CD4-positive, alpha-beta T cell treated with Interleukin-4 for 1 hour (primary cell): Measurements from ENCODE around the gene SAXO1.
A peak's percentile ranks its signal among the peaks of the same experiment; 100 is the strongest.
"Not testable (repeated sequence)": the region's sequence is repeated elsewhere in the genome, so short reads cannot be mapped to it uniquely, and the experiment has no call there.

ENCODE experiments used
- DNase-seq, 2 donors: peaks; one replicate each; pipeline ENCODE4 v3.0.0-alpha.2; 2020 to 2022

The SAXO1 gene

DNA sequence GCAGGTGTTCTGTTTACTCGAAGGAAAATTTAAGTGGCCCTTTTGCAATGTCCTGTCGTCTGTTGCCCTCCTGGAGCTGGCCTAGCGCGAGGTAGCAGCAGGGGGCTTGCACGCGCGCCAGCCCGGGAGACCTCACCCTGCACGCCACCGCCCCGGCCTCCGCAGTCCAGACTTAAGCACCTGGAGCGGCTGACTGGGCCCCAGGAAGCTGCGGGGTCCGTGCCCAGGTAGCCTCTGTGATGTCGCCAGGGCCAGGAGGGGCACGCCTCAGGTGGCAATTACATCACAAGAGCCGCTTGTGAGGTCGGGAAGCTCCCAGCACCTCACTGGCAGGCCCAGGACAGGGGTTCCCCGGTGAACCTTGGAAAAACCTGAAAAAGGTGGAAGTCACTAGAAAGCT is at the start of gene SAXO1:
SAXO1 (minus strand) TSS at position 195 of the 400 bp plus-strand sequence. CDS start 301 bp downstream, outside the sequence.
- DNase-seq = no peak

- DNase-seq = no peak
These were observed 41.8 kb upstream of the SAXO1 start for GRCh38 chr9:19074836-19075235.

GRCh38 chr9:19074229-19074628 is 41.2 kb upstream of the SAXO1 start:
- no peak for DNase-seq

DNA sequence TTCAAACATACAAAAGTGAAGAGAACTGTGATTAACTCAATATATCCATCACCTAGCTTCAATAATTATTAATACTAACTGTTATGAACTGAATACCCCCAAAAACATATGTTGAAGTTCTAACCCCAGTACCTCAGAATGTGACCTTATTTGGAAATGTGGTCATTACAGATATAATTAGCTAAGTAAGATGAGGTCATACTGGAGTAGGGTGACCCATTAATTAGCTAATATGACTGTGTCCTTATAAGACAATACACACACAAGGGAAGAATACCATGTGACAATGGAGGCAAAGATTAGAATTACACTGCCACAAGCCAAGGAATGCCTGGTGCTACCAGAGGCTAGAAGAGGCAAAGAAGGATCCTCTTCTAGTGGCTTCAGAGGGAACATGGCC is 24.0 kb upstream of the SAXO1 start:
- no peak for DNase-seq

DNA sequence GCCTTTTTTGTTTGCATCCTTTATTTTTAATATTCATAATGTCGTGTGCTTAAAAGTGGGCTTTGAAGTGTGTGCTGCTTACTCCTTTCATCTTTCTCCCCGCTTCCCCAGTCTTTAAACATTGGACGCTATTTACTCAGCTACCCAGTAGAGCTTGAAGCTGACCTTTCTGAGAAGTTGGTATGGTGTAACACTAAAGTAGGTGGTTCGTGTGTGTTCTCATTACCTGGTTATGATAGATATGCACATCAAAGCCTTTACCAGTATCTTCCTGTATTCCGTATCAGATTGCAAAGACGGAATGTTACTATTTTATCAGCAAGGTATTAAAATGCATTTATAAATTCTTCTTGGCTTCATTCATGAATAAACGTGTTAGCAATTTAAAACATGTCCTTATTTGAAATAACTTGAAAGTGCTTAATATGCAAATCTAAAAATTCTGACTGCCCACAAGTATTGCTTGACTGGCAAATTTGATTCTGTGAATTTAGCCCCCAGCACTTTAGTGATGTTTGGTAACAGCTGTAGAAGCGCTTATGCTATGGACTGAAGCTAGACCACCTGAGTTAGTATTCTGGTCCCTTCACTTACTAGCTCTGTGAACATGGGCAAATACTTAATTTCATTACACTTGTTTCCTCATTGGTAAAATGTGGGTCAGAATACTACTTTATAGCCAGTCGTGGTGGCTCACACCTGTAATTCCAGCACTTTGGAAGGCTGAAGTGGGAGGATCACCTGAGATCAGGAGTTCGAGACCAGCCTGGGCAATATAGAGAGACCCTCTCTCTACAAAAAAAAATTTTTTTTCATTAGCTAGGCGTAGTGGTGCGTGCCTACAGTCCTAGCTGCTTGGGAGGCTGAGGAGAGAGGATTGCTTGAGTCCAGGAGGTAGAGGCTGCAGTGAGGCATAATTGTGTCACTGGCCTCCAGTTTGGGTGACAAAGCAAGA is 17.9 kb upstream of the SAXO1 start:
- peak in 1 of 2 donors; percentile 5 for DNase-seq

DNA sequence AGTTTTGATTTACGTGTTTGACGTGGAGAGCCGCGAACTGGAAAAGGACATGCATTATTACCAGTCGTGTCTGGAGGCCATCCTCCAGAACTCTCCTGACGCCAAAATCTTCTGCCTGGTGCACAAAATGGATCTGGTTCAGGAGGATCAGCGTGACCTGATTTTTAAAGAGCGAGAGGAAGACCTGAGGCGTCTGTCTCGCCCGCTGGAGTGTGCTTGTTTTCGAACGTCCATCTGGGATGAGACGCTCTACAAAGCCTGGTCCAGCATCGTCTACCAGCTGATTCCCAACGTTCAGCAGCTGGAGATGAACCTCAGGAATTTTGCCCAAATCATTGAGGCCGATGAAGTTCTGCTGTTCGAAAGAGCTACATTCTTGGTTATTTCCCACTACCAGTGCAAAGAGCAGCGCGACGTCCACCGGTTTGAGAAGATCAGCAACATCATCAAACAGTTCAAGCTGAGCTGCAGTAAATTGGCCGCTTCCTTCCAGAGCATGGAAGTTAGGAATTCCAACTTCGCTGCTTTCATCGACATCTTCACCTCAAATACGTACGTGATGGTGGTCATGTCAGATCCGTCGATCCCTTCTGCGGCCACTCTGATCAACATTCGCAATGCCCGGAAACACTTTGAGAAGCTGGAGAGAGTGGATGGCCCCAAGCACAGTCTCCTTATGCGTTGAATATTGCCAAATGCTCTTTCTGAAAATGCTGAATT is 17.1 kb upstream of the SAXO1 start:
- peak in 1 of 2 donors; percentile 11 for DNase-seq

DNA sequence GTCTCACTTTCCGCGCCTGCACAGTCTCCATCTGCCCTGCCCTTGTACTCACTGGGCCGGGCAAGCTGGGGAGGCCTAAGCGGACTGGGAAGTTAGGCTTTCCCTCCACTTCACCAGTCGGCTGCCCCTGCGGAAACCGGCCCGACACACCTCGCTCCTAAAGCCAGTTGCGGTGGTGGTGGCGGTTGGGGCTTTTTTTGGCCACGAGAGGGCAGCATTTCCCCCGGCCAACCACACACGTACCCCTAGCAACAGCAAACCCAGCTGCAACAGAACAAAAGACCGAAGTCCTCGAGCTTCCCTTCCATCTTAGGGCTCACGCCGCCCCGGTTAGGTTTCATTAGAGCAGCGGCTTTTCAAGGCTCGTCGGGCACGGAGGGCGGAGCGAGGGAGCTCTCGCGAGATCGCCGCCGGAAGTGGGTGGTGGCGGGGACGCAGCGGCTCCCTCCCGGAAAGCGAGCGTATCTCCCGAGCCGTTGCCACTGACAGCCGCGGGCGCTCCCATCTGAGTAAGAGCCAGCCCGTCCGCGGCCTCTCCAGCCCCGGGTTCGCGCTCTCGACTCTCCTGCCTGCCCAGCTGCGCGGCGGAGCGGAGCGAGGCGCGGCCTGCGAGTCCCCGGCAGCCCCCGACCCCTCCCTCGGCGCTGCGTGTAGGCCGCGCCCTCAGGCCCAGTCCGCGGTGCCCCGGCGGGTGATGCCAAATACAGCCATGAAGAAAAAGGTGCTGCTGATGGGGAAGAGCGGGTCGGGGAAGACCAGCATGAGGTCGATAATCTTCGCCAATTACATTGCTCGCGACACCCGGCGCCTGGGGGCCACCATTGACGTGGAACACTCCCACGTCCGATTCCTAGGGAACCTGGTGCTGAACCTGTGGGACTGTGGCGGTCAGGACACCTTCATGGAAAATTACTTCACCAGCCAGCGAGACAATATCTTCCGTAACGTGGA is 16.2 kb upstream of the SAXO1 start, which contains the start of gene RRAGA:
RRAGA (plus strand) TSS at position 462 of the 951 bp plus-strand sequence; CDS start at position 695, 233 bp downstream.
- peak; percentile 95 for DNase-seq

DNA sequence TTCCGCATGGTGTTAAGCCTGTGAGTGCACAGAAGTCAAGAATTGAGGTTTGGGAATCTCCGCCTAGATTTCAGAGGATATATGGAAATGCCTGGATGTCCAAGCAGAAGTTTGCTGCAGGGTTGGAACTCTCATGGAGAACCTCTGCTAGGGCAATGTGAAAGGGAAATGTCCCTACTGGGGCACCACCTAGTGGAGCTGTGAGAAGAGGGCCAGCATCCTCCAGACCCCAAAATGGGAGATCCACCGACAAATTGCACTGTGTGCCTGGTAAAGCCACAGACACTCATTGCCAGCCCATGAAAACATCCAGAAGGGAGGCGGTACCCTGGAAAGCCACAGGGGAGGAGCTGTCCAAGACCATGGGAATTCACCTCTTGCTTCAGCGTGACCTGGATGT is 3.6 kb upstream of the SAXO1 start:
- DNase-seq = no peak

- no peak for DNase-seq
These were observed 603 bp downstream of the SAXO1 start for GRCh38 chr9:19032406-19032805.

DNA sequence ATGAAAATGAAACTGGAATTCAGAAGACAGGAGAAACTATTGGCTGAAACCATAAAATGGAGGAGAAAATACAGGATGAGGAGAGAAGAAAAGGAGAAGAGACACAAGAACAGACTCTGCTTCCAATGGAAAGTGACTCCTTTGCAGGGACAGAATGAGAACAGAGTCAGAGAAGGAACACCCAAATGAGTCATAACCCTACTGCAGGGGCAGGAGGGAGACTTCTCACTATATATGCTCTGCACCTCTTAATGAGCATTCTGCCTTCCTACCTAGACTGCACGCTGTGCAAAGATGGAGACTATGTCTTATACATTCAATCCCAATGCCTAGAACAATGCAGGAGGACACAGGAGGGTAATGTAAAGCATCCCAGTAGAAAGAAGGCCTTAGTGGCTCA is 2.1 kb downstream of the SAXO1 start:
- DNase-seq = no peak

DNA sequence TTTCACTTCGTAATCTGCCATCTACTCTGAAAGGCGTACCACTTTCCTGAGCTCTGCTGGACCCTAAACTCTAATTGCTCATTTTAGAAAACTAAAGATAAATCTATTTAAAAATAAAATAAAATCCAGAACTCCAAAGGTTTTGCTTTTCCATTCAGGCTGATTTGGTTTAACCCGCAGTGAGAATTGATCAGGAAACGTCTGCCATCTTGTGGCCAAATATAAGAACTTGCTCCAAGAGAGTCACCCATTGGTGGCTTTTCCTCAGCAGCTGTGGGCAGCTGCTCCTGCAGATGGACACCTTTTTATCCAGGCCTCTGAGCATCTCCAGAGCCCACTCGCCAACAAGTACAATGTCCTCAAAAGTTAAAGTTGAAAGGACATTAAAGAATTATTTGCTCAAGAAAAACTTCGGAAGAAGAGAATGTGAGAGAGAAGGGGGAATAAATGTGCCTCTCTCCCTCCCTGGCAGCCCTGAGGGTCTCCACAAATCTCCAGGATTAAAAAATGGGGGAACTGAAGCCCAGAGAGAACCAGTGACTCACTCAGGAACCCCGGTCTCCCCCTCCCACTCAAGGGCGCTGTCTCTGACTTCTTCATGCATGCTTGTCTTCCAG is 4.1 kb downstream of the SAXO1 start:
- DNase-seq = peak; percentile 18 to 34

GRCh38 chr9:19027825-19028224 is 5.2 kb downstream of the SAXO1 start:
- no peak for DNase-seq

GRCh38 chr9:19026375-19026774 is 6.6 kb downstream of the SAXO1 start:
- no peak for DNase-seq

DNA sequence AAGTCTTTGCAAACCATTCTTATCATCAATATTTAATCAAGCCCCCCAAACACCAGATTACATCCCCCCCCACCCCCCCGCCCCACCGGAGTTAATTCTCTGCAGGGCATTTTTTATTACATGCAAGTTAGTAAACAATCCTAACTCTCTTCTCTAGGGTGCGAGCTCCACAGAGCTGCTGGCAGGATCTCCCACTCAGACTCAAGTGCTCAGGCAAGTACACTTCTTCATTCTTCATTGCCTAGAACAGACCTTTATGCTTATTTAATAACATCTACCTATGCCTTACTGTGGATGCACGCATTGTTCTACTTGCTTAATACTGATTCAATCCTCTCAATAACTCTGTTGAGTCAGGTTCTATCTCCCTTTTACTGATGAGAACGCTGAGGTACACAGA is 9.9 kb downstream of the SAXO1 start:
- no peak for DNase-seq

- DNase-seq = no peak
These were observed 10.8 kb downstream of the SAXO1 start for GRCh38 chr9:19022206-19022605.

DNA sequence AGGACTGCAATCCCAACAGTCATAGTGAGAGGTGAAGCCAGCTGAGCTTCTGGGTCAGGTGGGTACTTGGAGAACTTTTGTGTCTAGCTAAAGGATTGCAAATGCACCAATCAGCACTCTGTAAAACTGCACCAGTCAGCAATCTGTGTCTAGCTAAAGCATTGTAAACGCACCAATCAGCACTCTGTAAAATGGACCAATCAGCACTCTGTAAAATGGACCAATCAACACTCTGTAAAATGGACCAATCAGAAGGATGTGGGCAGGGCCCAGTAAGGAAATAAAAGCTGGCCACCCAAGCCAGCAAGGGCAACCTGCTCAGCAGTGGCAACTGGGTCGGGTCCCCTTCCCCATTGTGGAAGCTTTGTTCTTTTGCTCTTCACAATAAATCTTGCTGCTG is 11.4 kb downstream of the SAXO1 start:
- not testable (repeated sequence) for DNase-seq

DNA sequence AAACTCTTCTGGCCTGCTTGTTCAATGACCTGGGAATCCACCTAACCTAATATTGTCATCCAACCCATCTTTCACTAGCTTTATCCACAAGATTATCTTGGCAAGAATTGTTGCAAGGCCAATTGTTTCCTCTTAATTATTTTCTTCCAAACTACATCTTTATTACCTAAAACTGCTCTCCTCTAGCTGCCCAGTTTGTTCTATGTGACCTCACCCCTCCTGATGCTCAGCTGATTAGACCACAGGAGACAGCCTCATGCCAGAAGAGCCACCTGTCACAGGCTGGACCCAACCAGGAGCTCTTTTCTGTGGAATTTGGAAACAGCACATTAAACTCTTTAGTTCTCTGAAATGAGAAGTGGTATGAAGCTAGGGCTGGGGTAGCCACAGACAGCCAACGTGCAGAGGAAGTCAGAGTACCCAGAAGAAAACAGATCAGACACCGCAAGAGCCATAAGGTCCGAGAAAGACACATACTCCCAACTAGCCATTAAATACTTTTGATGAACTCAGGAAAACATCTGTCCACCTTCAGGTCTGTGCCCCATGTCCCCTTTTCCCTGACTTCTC is 12.0 kb downstream of the SAXO1 start:
- DNase-seq = no peak

DNA sequence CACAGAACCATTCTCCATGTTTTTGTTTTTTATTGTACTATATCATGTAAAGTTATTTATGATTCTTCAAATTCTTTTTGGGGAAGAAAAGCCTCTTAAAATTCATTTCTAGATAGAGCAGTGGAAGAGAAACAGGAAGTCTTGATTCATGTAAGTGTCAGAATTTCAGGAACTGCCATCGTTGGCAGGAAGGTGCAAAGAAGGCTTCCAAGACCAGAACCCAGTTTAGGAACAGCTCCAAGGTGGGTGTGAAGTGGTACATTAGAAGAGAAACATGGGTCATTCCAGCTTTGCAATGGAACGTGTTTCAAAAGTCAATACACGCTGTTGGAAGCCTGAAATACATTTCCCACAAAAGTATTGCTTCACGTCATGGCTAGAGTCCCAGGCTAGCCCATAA is 14.8 kb downstream of the SAXO1 start:
- no peak for DNase-seq

- no peak for DNase-seq
These were observed 23.5 kb downstream of the SAXO1 start for GRCh38 chr9:19009391-19009965.

DNA sequence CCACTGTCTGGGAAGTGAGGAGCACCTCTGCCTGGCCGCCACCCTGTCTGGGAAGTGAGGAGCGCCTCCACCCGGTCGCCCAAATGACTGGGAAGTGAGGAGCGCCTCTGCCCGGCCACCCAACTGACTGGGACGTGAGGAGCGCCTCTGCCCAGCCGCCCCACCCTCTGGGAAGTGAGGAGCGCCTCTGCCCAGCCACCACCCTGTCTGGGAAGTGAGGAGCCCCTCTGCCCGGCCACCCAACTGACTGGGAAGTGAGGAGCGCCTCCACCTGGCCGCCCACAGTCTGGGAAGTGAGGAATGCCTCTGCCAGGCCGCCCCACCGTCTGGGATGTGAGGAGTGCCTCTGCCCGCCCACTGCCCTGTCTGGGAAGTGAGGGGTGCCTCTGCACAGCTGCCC is 32.9 kb downstream of the SAXO1 start:
- no peak for DNase-seq

GRCh38 chr9:18999173-18999785 is 33.7 kb downstream of the SAXO1 start:
- no peak for DNase-seq
